HG03521 (cell line): Measurements from ENCODE around the gene SPAAR.

Experiments used
- ATAC-seq: cut with Tn5 transposase; IDR thresholded peaks from one replicate; pipeline ENCODE4 v1.9.1; 2021; ENCODE audit warnings: mild to moderate bottlenecking, moderate library complexity; ENCODE audit not compliant: unreplicated experiment

SPAAR gene

GRCh38 chr9:35944173-35944572 is 34.9 kb downstream of the SPAAR start:
- ATAC-seq = no peak

GRCh38 chr9:35944841-35945240 is 35.6 kb downstream of the SPAAR start:
- ATAC-seq = no peak

- no peak for ATAC-seq
Measured at GRCh38 chr9:35945341-35946018, 36.2 kb downstream of the SPAAR start.

GRCh38 chr9:35948451-35948850 is 39.2 kb downstream of the SPAAR start:
- no peak for ATAC-seq

GRCh38 chr9:35948901-35949318 is 39.6 kb downstream of the SPAAR start:
- ATAC-seq = no peak

GRCh38 chr9:35951736-35952135 is 42.4 kb downstream of the SPAAR start:
- ATAC-seq = no peak

- ATAC-seq = no peak
Measured at GRCh38 chr9:35952526-35953191, 43.4 kb downstream of the SPAAR start.

GRCh38 chr9:35954942-35955546 is 45.8 kb downstream of the SPAAR start:
- ATAC-seq = no peak

GRCh38 chr9:35956651-35957050 is 47.4 kb downstream of the SPAAR start:
- ATAC-seq = no peak

- ATAC-seq = no peak
Measured at GRCh38 chr9:35958104-35958837, 49.0 kb downstream of the SPAAR start, which contains the start of gene OR2S2. Gene OR2S2 (minus strand): TSS chr9:35958154. CDS start chr9:35958098, 56 bp downstream.

- no peak for ATAC-seq
Measured at GRCh38 chr9:35960039-35960655, 50.9 kb downstream of the SPAAR start.
